SK-N-SH treated with all-trans-retinoic acid at 6 μM for 48 hours (cell line): ENCODE data around the gene MTPN.

Experiments used
- ATAC-seq: fragments of 200-7000 bp; cut with Tn5 transposase; 3 replicates; pipeline ENCODE4 v1.9.1; 2020; ENCODE audit warnings: mild to moderate bottlenecking, moderate library complexity
- ARNTL ChIP-seq: fragments of 450-650 bp; formaldehyde crosslinking; IDR thresholded peaks from 2 replicates; pipeline ENCODE4 v1.5.0; 2020; ENCODE audit warnings: low read depth, mild to moderate bottlenecking, moderate library complexity, borderline replicate concordance
- BACH2 ChIP-seq: fragments of 250-450 bp; sonication (Bioruptor Pico); IDR thresholded peaks from 2 replicates; pipeline ENCODE4 v1.9.0; 2021; ENCODE audit warnings: mild to moderate bottlenecking, borderline replicate concordance
- CREB5 ChIP-seq: fragments of 250-450 bp; sonication (Bioruptor Pico); IDR thresholded peaks from 2 replicates; pipeline ENCODE4 v1.5.1; 2020; ENCODE audit warnings: low read depth, mild to moderate bottlenecking, moderate library complexity
- CSDC2 ChIP-seq: fragments of 250-450 bp; sonication (Bioruptor Pico); IDR thresholded peaks from 2 replicates; pipeline ENCODE4 v1.5.0; 2020; ENCODE audit warnings: mild to moderate bottlenecking, moderate library complexity
- ESRRG ChIP-seq: fragments of 250-450 bp; sonication (Bioruptor Pico); IDR thresholded peaks from 2 replicates; pipeline ENCODE4 v1.6.1; 2021; ENCODE audit warnings: mild to moderate bottlenecking
- GLIS3 ChIP-seq: fragments of 250-450 bp; sonication (Bioruptor Pico); IDR thresholded peaks from 2 replicates; pipeline ENCODE4 v1.5.0; 2020; ENCODE audit warnings: mild to moderate bottlenecking, moderate library complexity
- ISL1 ChIP-seq: fragments of 250-450 bp; sonication (Bioruptor Pico); IDR thresholded peaks from 2 replicates; pipeline ENCODE4 v2.1.2; 2022; ENCODE audit warnings: mild to moderate bottlenecking, moderate library complexity
- OSR1 ChIP-seq: fragments of 250-450 bp; sonication (Bioruptor Pico); IDR thresholded peaks from 2 replicates; pipeline ENCODE4 v1.8.0; 2022; ENCODE audit warnings: moderate library complexity, mild to moderate bottlenecking, inconsistent platforms
- PATZ1 ChIP-seq: fragments of 250-450 bp; sonication (Bioruptor Pico); IDR thresholded peaks from 2 replicates; pipeline ENCODE4 v1.8.0; 2020; ENCODE audit warnings: mild to moderate bottlenecking, moderate library complexity, borderline replicate concordance
- PPARA ChIP-seq: fragments of 250-450 bp; sonication (Bioruptor Pico); IDR thresholded peaks from 2 replicates; pipeline ENCODE4 v1.5.0; 2020; ENCODE audit warnings: mild to moderate bottlenecking, borderline replicate concordance
- RARB ChIP-seq: fragments of 250-450 bp; sonication (Bioruptor Pico); IDR thresholded peaks from 2 replicates; pipeline ENCODE4 v1.8.0; 2021; ENCODE audit warnings: mild to moderate bottlenecking, moderate library complexity
- SNAI2 ChIP-seq: fragments of 250-450 bp; sonication (Bioruptor Pico); IDR thresholded peaks from 2 replicates; pipeline ENCODE4 v1.5.0; 2020; ENCODE audit warnings: mild to moderate bottlenecking, moderate library complexity
- TCF4 ChIP-seq: fragments of 250-450 bp; sonication (Bioruptor Pico); IDR thresholded peaks from 2 replicates; pipeline ENCODE4 v1.8.0; 2021; ENCODE audit warnings: mild to moderate bottlenecking, moderate library complexity, borderline replicate concordance
- TOX ChIP-seq: fragments of 250-450 bp; sonication (Bioruptor Pico); IDR thresholded peaks from 2 replicates; pipeline ENCODE4 v1.8.0; 2021; ENCODE audit warnings: mild to moderate bottlenecking, moderate library complexity, borderline replicate concordance
- TSHZ2 ChIP-seq: fragments of 250-450 bp; sonication (Bioruptor Pico); IDR thresholded peaks from 2 replicates; pipeline ENCODE4 v1.5.0; 2020; ENCODE audit warnings: mild to moderate bottlenecking, moderate library complexity
- ZFP3 ChIP-seq: fragments of 250-450 bp; sonication (Bioruptor Pico); IDR thresholded peaks from 2 replicates; pipeline ENCODE4 v1.5.0; 2020; ENCODE audit warnings: mild to moderate bottlenecking, moderate library complexity
- ZNF565 ChIP-seq: fragments of 450-650 bp; formaldehyde crosslinking; conservative IDR thresholded peaks from 2 replicates; pipeline ENCODE4 v1.5.0; 2020; ENCODE audit warnings: low read depth, mild to moderate bottlenecking, moderate library complexity
- ZNF70 ChIP-seq: fragments of 450-650 bp; formaldehyde crosslinking; IDR thresholded peaks from 2 replicates; pipeline ENCODE4 v1.5.0; 2020; ENCODE audit warnings: mild to moderate bottlenecking, moderate library complexity
- TF ChIP-seq, protein P1 (sequence below): fragments of 250-450 bp; sonication (Bioruptor Pico); IDR thresholded peaks from 2 replicates; pipeline ENCODE4 v1.5.1; 2021; ENCODE audit warnings: mild to moderate bottlenecking, moderate library complexity

The MTPN gene

DNA sequence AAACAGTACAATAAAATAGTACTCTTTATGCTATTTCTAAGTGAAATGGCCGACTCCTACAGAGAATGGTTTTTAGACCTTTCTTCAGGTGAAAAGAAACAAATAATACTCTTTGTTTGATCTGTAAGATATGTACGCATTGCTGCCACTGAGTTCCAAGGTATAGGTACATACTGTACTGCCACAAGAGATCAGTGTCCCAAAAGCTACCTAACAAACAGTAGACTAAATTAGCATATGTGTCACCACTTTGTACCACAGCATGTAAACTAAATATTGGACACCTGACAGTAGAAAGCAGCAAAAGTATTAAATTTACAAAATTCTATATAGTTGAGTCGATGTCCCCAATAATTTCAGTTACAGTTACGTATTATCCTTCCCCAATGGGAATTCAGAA is 14.4 kb downstream of the MTPN start:
- peak; percentile 23; the same call in 1 of the 3 replicates for ATAC-seq
- TF ChIP-seq PPARA (no peak), PATZ1 (CRISPR knock-in tag) (no peak), RARB (CRISPR knock-in tag) (no peak), TSHZ2 (no peak), ARNTL (CRISPR knock-in tag) (no peak), ZFP3 (CRISPR knock-in tag) (no peak), CSDC2 (CRISPR knock-in tag) (no peak), ESRRG (CRISPR knock-in tag) (no peak), CREB5 (CRISPR knock-in tag) (no peak), BACH2 (no peak), ZNF565 (CRISPR knock-in tag) (no peak), TOX (CRISPR knock-in tag) (no peak)
- TF ChIP-seq, all 23 proteins: peak for 0

DNA sequence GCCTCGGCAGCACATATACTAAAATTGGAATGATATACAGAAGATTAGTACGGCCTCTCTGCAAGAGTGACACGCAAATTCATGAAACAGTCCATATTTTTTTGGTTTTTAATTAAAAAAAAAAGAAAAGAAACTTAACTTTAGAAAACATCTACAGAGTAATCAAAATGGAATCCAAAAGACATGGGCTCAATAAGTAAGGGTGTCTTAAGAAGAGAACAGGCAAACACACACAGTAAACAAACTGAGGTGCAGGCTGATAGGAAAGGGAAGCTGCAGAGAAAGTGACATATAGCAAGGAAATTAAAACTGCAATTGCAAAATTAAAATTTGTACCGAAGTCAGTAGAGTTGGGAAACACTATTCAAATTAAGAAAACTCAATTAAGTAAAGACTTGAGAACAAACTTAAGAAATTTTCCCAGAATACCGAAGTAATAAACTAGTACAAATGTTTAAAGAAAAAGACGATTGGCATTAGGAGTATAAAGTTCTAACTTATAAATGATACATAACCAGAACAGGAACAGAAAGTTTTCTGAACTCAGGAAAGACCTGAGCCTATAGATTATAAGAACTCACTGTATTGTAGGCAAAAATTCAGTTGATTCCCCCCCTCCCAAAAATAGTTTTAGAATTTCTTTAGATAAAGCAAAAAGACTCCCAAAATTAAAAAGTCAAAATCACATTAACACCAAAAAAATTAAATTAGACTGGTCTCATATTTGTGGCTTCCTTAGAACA is 16.3 kb downstream of the MTPN start:
- no peak for ATAC-seq
- no peak for TF ChIP-seq PATZ1 (CRISPR knock-in tag)
- no peak for TF ChIP-seq ZNF565 (CRISPR knock-in tag)
- TF ChIP-seq SNAI2 (CRISPR knock-in tag): no peak
- no peak for TF ChIP-seq GLIS3
- TF ChIP-seq PPARA: no peak
- no peak for TF ChIP-seq RARB (CRISPR knock-in tag)
- no peak for TF ChIP-seq ARNTL (CRISPR knock-in tag)
- TF ChIP-seq ZNF70: no peak
- no peak for TF ChIP-seq BACH2
- TF ChIP-seq OSR1 (CRISPR knock-in tag): no peak
- no peak for TF ChIP-seq TCF4
- TF ChIP-seq ZFP3 (CRISPR knock-in tag): no peak
- TF ChIP-seq ESRRG (CRISPR knock-in tag): no peak
- TF ChIP-seq, protein P1, sequence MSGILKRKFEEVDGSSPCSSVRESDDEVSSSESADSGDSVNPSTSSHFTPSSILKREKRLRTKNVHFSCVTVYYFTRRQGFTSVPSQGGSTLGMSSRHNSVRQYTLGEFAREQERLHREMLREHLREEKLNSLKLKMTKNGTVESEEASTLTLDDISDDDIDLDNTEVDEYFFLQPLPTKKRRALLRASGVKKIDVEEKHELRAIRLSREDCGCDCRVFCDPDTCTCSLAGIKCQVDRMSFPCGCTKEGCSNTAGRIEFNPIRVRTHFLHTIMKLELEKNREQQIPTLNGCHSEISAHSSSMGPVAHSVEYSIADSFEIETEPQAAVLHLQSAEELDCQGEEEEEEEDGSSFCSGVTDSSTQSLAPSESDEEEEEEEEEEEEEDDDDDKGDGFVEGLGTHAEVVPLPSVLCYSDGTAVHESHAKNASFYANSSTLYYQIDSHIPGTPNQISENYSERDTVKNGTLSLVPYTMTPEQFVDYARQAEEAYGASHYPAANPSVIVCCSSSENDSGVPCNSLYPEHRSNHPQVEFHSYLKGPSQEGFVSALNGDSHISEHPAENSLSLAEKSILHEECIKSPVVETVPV (CRISPR knock-in tag): no peak
- no peak for TF ChIP-seq ISL1 (CRISPR knock-in tag)

DNA sequence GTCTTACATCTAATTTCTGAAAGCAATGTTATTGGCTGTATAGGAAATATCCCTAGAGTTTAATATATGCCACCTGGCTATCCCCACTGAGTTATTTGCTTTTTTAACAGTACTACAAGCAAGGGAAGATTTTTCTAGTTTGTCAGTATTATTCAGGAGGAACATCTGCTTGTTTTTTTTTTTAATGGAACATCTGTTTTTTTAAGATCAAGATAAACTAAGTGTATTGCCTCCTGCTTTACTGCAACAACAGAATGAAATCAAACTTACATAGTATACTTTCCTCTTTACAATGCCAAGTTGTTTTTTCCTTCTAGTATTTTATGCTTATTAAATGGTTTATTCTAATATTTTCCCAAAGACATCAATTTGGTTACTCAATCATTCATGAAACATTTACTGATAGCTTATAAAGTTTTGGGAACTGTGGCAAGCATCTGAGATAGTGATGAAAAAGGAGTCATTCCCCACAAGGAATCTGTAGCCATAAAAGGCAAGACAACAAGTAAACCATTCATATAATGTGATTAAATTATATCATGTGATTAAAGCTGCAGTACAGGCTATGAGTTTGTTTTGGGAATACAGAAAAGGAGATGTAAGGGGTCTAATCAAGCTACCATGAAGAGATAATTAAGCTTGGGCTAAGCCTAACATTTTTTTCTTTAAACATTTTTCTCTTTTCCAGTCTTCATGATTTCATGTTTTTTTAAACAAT is 17.4 kb downstream of the MTPN start:
- peak; percentile 54 for ATAC-seq
- TF ChIP-seq TCF4: 0 out of 2 replicates have a peak, but pooled peaks have one; percentile 57
- TF ChIP-seq TSHZ2: no peak
- TF ChIP-seq, protein P1 (CRISPR knock-in tag): 0 out of 2 replicates have a peak, but pooled peaks have one; percentile 53
